Gastroesophageal sphincter (tissue), 3 donors: ENCODE measurements around the gene TMEM134.

Experiments used
- EP300 ChIP-seq: sonication (generic); formaldehyde crosslinking; IDR thresholded peaks from one replicate; pipeline ENCODE4 v1.6.1; 2017; ENCODE audit warnings: antibody characterized with exemption, mild to moderate bottlenecking
- POLR2A ChIP-seq, 2 donors: fragments of 450-650 bp; IDR thresholded peaks; one replicate each; pipeline ENCODE4 v1.6.1; 2017; ENCODE audit warnings: antibody characterized with exemption in 2 of 2, mild to moderate bottlenecking in 2 of 2, moderate library complexity in 1 of 2
- POLR2AphosphoS5 ChIP-seq: sonication (generic); formaldehyde crosslinking; IDR thresholded peaks from one replicate; pipeline ENCODE4 v1.6.1; 2017; ENCODE audit warnings: antibody characterized with exemption
- TF ChIP-seq, protein P1 (sequence below), 4 experiments: fragments of 200-600 bp in 2 of 4; fragments of 450-650 bp in 2 of 4; sonication (generic) in 1 of 4; IDR thresholded peaks; one replicate each; pipeline ENCODE4 v1.5.1; 2017 to 2019; ENCODE audit warnings: antibody characterized with exemption in 4 of 4, mild to moderate bottlenecking in 2 of 4, moderate library complexity in 2 of 4

GRCh38 chr11:67514116-67514515 is 45.1 kb upstream of the TMEM134 start:
- TF ChIP-seq, protein P1, sequence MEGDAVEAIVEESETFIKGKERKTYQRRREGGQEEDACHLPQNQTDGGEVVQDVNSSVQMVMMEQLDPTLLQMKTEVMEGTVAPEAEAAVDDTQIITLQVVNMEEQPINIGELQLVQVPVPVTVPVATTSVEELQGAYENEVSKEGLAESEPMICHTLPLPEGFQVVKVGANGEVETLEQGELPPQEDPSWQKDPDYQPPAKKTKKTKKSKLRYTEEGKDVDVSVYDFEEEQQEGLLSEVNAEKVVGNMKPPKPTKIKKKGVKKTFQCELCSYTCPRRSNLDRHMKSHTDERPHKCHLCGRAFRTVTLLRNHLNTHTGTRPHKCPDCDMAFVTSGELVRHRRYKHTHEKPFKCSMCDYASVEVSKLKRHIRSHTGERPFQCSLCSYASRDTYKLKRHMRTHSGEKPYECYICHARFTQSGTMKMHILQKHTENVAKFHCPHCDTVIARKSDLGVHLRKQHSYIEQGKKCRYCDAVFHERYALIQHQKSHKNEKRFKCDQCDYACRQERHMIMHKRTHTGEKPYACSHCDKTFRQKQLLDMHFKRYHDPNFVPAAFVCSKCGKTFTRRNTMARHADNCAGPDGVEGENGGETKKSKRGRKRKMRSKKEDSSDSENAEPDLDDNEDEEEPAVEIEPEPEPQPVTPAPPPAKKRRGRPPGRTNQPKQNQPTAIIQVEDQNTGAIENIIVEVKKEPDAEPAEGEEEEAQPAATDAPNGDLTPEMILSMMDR (IDR thresholded peaks at IDR 0.05), result no peak
- no peak for TF ChIP-seq POLR2A (IDR thresholded peaks at IDR 0.05)
- no peak for TF ChIP-seq POLR2AphosphoS5
- no peak for TF ChIP-seq EP300
